Measurements from ENCODE around the gene CLTB. TPM values are rescaled to one million over a fixed set of nuclear protein-coding genes. Genes with fewer than 3 reads are reported as not detected.

CLTB gene
- total RNA-seq, 1 donor from 2014 or later = 95.1 TPM

- H3K36me3 Mint-ChIP-seq (ENCODE audit: unreplicated experiment) = peaks cover 13% of the 10 kb centered on the region
- H3K27me3 Mint-ChIP-seq (ENCODE audit: unreplicated experiment) = no peaks in the 10 kb centered on the region
- H3K27ac Mint-ChIP-seq (ENCODE audit: unreplicated experiment) = no peak overlapping the region
- TF ChIP-seq CTCF (IDR thresholded peaks at IDR 0.05) = no peak
- H3K4me3 Mint-ChIP-seq (ENCODE audit: unreplicated experiment) = no peak overlapping the region
- no peak for DNase-seq (ENCODE audit: extremely low spot score, unreplicated experiment)
- H3K4me1 Mint-ChIP-seq (ENCODE audit: unreplicated experiment) = peaks cover 22% of the 10 kb centered on the region
- H3K9me3 Mint-ChIP-seq (ENCODE audit: unreplicated experiment) = no peaks in the 10 kb centered on the region
These were observed 38.5 kb upstream of the CLTB start for GRCh38 chr5:176454724-176455394.

- no peak overlapping the region for H3K27ac Mint-ChIP-seq (ENCODE audit: unreplicated experiment)
- peaks cover 3% of the 10 kb centered on the region for H3K36me3 Mint-ChIP-seq (ENCODE audit: unreplicated experiment)
- no peak for DNase-seq (ENCODE audit: extremely low spot score, unreplicated experiment)
- H3K27me3 Mint-ChIP-seq (ENCODE audit: unreplicated experiment) = no peaks in the 10 kb centered on the region
- H3K4me1 Mint-ChIP-seq (ENCODE audit: unreplicated experiment) = peaks cover 31% of the 10 kb centered on the region
- no peak for TF ChIP-seq CTCF (IDR thresholded peaks at IDR 0.05)
- no peak overlapping the region for H3K4me3 Mint-ChIP-seq (ENCODE audit: unreplicated experiment)
- no peaks in the 10 kb centered on the region for H3K9me3 Mint-ChIP-seq (ENCODE audit: unreplicated experiment)
These were observed 33.7 kb upstream of the CLTB start for GRCh38 chr5:176450077-176450476.

- DNase-seq (ENCODE audit: extremely low spot score, unreplicated experiment) = peak; percentile 100
- Mint-ChIP-seq H3K27me3 (ENCODE audit: unreplicated experiment) (no peaks in the 10 kb centered on the region), H3K36me3 (ENCODE audit: unreplicated experiment) (peaks cover 2% of the 10 kb centered on the region), H3K4me3 (ENCODE audit: unreplicated experiment) (peak within 1 kb of the TSS; percentile 96), H3K4me1 (ENCODE audit: unreplicated experiment) (peaks cover 30% of the 10 kb centered on the region), H3K27ac (ENCODE audit: unreplicated experiment) (peak within 1 kb of the TSS; percentile 94), H3K9me3 (ENCODE audit: unreplicated experiment) (no peaks in the 10 kb centered on the region)
- peak; percentile 99 for TF ChIP-seq CTCF (IDR thresholded peaks at IDR 0.05)
These were observed 31.8 kb upstream of the CLTB start, which contains the start of gene FAF2 for GRCh38 chr5:176447978-176448608. Gene FAF2 (plus strand): TSS chr5:176448385. CDS start chr5:176448408, 23 bp downstream.

- no peaks in the 10 kb centered on the region for H3K27me3 Mint-ChIP-seq (ENCODE audit: unreplicated experiment)
- DNase-seq (ENCODE audit: extremely low spot score, unreplicated experiment) = no peak
- H3K4me1 Mint-ChIP-seq (ENCODE audit: unreplicated experiment) = peaks cover 25% of the 10 kb centered on the region
- peak overlapping the region; percentile 94 for H3K27ac Mint-ChIP-seq (ENCODE audit: unreplicated experiment)
- no peaks in the 10 kb centered on the region for H3K36me3 Mint-ChIP-seq (ENCODE audit: unreplicated experiment)
- no peaks in the 10 kb centered on the region for H3K9me3 Mint-ChIP-seq (ENCODE audit: unreplicated experiment)
- peak overlapping the region; percentile 96 for H3K4me3 Mint-ChIP-seq (ENCODE audit: unreplicated experiment)
- TF ChIP-seq CTCF (IDR thresholded peaks at IDR 0.05) = no peak
These were observed 31.2 kb upstream of the CLTB start for GRCh38 chr5:176447591-176447977.

DNA sequence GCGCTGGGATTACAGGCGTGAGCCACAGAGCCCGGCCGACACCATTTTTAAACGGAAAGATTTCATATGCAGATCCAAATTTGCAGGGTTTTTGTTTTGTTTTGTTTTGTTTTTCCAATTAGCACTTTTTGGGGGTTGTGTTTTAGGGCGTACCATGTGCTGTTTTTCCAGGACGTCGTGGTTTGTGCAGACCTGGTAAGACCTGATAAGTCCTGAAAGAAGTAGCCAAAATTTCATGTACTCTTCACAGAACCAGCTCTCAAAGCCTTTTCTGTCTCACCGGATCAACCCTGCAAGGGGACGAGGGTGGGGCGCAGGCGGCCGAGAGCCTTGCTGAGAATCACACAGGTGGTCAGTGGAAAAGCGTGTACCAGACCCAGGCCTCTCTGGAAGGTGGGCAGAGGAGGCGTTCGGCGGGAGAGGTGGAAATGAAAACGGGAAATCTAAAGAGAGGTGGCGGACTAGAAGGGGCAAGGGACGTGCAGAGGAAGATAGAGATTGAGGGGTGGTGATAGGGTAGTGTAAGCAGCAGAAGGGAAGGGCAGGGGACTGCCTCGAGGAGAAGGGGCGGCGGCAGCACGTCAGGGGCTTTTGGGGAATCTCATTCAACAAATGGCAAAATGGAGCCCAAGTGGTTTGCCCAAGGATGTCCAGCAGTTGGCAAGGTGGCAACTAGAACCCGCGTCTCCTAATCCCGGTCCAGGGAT, 30.7 kb upstream of the CLTB start:
- H3K9me3 Mint-ChIP-seq (ENCODE audit: unreplicated experiment) = no peaks in the 10 kb centered on the region
- H3K27ac Mint-ChIP-seq (ENCODE audit: unreplicated experiment) = peak overlapping the region; percentile 94
- H3K36me3 Mint-ChIP-seq (ENCODE audit: unreplicated experiment) = no peaks in the 10 kb centered on the region
- TF ChIP-seq CTCF (IDR thresholded peaks at IDR 0.05) = no peak
- H3K27me3 Mint-ChIP-seq (ENCODE audit: unreplicated experiment) = no peaks in the 10 kb centered on the region
- peaks cover 22% of the 10 kb centered on the region for H3K4me1 Mint-ChIP-seq (ENCODE audit: unreplicated experiment)
- no peak for DNase-seq (ENCODE audit: extremely low spot score, unreplicated experiment)
- peak overlapping the region; percentile 96 for H3K4me3 Mint-ChIP-seq (ENCODE audit: unreplicated experiment)

Measured in osteocyte (in vitro differentiated cells).